GM03348 (cell line): ENCODE results near the gene KAT7.

Experiments
- DNase-seq: peaks from one replicate; pipeline ENCODE4 v3.0.0; 2012; ENCODE audit warnings: low spot score

KAT7 gene

GRCh38 chr17:49809056-49809455, 20.6 kb downstream of the KAT7 start:
- DNase-seq = no peak

DNA sequence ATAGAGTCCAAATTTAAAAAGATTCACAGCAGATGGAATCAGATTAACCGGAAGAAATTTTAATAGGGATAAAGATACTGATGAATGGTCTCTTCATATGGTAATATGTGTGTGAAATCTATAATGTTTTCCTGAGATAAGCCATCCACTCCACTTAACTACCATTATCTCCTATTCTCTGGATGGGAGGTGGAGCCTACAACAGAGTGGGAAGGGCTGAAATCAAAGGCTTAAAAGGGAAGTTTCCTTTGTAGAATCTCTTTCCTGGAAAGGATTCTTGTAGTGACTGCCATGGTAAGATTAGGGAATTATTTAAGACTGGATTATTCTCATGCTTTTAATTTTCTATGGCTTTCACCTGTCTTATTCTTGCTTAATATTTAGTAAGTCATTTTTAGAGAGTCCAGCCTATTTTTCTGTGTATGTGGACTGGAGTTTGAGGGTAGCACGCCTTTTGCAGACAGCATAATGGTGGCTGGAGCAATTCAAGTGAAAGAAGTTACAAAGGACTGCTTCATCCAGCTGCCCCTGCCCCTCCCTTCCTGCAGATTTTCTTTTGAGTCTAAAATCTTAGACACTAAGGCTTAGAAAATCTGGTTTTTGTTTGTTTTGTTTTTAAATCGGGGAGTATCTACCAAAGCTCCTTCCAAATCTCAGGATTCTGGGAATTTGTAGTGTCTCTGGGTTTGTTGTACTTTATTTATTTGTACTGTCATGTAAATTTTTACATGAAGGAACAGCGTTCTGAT, 26.5 kb downstream of the KAT7 start:
- no peak for DNase-seq

GRCh38 chr17:49815761-49816281, 27.3 kb downstream of the KAT7 start:
- no peak for DNase-seq

GRCh38 chr17:49817993-49818392, 29.5 kb downstream of the KAT7 start:
- DNase-seq = no peak

- no peak for DNase-seq
Measured at GRCh38 chr17:49819138-49819537, 30.7 kb downstream of the KAT7 start.

DNA sequence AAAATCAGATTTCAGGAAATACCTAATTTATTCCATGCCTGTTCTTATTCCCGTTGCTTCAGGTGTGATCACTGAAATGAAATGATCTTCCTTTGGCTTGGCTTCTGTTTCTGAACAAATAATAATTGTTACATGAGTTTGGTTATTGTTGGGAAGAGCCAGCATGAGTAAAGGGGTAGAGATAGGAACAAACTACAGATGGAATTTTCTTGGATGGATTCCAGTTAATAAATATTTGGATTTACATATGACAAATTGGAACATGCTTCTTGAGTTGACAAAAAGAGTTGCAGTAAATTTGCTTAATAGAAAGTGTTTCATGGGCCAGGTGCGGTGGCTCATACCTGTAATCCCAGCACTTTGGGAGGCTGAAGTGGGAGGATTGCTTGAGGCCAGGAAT, 31.2 kb downstream of the KAT7 start:
- DNase-seq = no peak

GRCh38 chr17:49820773-49821172, 32.3 kb downstream of the KAT7 start:
- DNase-seq = no peak

DNA sequence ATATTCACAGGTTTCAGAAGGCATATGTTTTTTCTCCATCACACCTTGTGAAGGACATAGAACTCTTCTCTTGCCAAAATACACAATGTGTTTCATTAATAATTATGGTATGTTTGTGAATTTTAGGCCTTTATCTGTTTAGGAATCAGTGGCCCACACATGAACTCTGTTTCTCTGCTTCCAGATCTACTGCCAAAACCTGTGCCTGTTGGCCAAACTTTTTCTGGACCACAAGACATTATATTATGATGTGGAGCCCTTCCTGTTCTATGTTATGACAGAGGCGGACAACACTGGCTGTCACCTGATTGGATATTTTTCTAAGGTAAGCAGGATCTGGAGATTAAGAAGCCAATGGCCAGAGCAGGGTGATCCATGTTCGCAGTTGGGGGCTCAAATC, 33.0 kb downstream of the KAT7 start:
- DNase-seq = no peak

DNA sequence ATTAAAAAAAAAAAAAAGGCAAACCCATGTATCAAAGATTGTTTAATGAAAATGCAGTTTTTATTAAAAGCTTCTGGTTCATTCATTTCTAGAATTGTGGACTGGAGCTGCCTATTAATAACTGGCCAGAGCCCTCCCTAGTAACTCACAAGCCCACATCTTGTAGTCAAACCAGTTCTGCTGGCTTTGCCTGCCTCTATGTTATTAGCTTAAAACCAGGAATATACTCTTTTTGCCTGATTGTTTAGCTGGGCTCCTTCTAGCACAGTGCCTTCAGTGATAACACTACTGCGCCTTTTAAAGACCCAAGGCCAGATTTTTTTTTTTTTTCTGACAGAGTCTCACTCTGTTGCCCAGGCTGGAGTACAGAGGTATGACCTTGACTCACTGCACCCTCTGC, 33.4 kb downstream of the KAT7 start:
- no peak for DNase-seq

DNA sequence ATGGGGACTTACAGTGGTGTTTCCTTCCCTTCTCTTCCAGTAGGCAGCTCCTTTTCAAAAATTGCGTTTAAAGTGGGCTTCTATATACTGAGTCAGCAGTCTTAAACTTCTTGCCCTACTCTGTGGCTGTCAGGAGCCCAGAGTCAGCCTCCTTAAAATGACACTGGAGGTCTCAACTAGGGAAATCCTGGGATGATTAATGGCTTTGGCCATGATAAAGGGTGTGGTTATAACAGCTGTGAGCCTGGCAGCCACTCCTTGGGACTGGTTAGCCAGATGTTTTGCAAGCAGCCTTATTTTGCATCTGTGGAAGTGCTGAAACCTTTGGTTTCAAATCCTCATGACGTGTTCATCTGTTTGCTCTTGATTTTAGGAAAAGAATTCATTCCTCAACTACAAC, 34.3 kb downstream of the KAT7 start:
- peak; percentile 56 for DNase-seq

DNA sequence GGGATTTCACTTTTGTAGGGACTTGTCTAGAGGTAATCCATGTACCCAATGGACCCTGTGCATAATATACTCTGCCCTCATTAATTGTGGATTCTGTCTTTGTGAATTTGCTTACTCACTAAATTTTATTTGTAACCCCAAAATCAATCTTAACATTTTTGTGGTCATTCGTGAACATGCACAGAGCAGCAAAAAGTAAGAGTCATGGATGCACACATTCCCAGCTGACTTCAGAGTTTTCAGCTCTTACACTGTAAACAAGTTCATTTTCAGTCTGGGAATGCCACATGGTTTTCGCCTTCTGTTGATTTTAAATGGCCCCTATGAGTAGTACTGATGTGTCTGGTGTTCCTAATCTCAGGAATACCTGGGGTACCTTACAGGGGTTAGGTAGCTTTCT, 35.1 kb downstream of the KAT7 start:
- DNase-seq = no peak

DNA sequence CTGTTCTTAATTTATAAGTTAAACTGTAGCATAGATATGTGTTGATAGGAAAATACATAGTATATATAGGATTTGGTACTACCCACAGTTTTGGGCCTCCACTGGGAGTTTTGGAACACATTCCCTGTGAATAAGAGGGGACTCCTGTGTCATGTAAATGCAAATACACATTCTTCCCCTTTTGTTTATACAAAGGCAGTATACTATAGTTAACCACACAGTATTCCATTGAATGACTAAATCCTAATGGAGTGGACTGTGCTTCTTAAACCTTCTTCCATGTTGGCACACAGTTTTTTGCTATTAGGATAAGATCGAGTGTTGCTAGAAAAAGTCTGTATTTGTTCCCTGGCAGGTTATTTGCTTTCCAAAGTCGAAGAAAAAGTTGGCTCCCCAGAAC, 37.2 kb downstream of the KAT7 start:
- no peak for DNase-seq

GRCh38 chr17:49828325-49828724, 39.8 kb downstream of the KAT7 start:
- DNase-seq = peak; percentile 35

DNA sequence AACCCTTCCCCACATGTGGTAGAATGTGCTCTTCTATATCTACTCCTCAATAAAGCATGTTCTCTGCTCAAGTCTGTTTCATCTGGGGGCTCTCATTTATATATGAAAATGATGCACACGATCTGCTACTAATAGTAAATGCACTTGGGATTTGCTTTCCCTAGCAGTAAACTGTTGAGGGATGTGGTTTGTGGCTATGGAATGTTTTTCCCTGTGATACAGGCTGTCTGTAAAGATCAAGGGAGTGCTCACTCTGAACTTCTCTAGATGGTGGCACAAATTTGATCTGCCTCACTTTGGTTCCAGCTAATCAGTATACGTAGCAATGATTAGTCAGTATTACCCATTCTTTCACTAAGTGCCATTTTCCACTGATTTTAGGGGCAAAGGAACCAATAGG, 40.5 kb downstream of the KAT7 start:
- no peak for DNase-seq

DNA sequence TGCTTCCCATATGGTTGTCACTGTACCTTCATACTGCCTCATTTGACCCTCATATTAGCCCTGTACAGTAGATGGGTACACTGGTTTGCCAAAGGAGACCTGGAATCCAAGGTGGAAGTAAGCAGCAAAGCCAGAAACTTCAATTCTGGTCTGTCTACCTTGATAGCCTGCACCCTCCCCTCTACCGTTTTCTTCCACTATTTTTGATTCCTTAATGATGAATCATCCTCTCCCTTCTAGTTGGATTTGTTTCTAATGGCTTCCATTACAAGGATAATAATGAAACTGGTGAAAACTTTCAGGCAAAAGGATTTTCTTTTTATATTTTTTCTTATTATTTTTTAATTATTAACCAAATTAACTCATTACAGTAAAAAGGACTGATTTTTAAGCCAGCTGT, 42.1 kb downstream of the KAT7 start:
- peak; percentile 40 for DNase-seq

- no peak for DNase-seq
Measured at GRCh38 chr17:49832840-49833599, 44.5 kb downstream of the KAT7 start.

DNA sequence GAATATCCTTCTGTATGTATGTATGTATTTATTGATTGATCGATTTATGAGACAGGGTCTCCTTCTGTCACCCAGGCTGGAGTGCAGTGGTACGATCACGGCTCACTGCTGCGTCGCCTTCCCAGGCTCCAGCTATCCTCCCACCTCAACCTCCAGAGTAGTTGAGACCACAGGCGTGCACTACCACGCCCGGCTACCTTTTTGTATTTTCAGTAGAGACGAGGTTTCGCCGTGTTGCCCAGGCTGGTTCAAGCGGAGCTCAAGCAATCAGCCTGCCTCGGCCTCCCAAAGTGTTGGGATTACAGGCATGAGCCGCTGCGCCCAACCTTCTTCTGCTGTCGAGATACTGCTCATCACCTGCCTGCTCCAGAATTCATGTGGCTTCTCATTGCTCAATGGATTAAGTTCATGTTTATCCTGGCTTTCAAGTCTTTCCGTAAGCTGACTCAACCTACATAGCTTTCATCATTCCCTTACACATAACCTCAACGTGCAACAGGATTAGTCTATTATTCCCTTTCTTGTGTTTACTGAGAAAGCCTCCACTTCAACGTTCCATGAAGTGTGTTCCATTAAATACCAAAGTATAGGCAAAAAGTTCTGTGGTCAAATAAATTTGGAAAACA, 45.8 kb downstream of the KAT7 start:
- no peak for DNase-seq

- DNase-seq = no peak
Measured at GRCh38 chr17:49835472-49835871, 47.0 kb downstream of the KAT7 start.

DNA sequence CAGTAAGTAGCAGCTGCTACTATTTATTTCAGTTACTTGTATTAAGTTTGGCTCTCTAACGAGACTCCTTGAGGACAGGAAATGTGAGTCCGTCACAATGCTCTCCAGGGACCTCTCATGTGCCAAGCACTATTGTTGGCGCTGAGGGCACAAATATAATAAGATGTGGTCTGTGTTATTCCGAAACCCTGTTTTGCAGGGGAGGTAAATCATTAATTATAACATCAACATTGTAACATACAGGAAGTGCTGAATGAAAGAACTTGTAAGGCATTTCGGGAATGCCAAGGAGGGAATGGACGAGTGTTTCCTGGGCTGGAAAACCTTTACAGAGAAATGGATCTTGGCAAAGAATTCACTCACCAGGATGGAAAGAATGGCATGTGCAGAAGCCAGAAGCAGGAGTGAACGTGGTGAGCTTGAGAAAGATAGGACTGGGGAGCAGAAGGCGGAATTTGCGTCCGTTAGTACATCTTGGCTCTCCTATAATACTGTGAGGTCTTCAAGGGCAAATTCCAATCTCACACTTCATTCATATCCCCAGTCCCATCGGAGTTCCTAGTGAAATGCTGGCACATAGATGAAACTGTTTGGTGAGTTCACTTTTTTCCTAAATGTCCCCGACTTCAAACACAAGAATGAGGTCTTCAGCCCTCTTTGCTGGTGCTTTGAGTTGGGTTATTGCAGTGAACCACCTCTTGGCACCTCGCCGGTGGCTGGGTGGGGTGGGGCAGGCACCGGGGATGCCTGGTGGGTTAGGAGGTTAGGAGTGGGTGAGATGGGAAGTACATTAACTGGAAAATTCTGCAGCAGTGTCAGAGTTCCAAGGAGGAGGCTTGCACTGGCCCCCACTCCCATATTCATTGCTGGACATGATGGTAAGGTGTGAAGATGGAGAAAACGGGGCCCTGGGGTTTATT, 47.9 kb downstream of the KAT7 start:
- DNase-seq = peak; percentile 65

- no peak for DNase-seq
Measured at GRCh38 chr17:49839455-49839854, 51.0 kb downstream of the KAT7 start.

DNA sequence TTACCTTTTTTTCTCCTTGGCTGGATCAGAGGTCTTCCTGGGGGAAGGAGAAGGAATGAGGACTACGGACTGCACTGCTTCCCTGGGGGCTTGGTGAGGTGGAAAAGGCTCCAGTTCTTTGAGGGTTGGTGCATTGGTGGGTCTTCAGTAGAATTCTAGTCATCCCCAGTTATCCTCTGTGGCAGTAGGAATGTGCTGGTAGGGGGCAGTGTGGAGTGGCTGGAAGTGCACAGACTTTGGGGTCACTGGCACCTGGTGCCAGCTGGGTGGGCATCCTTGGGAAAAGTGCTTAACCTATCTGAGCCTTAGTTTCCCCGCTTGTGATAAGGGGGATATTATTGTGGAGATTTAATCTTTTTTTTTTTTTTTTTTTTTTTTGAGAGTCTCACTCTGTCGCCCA, 53.1 kb downstream of the KAT7 start:
- no peak for DNase-seq

GRCh38 chr17:49842371-49842770, 53.9 kb downstream of the KAT7 start:
- no peak for DNase-seq
